Measurements from ENCODE around the gene GOPC. TPM values are rescaled to one million over a fixed set of nuclear protein-coding genes. Genes with fewer than 3 reads are reported as not detected.
A peak's percentile ranks its signal among the peaks of the same experiment; 100 is the strongest.

The GOPC gene
- total RNA-seq, 2 donors from 2014 or later: 16.8 to 20.1 TPM

- ATAC-seq (replicated peaks in 1 of 2): no peak
- H3K9me3 Mint-ChIP-seq: peaks cover 1 to 2% of the 10 kb centered on the region in 2 donors
- peak overlapping the region in 1 of 2 donors; percentile 41 for H3K4me3 Mint-ChIP-seq
- H3K36me3 Mint-ChIP-seq (ENCODE audit: insufficient read depth in 2 of 2): peaks cover 7 to 8% of the 10 kb centered on the region in 2 donors
- peaks cover 6% of the 10 kb centered on the region for H3K27me3 Mint-ChIP-seq (ENCODE audit: low read depth)
- no peak for DNase-seq
- peak overlapping the region; percentile 77 for H3K27ac Mint-ChIP-seq
- peaks cover 27% of the 10 kb centered on the region for H3K4me1 Mint-ChIP-seq (ENCODE audit: low read depth)
Observed at GRCh38 chr6:117613920-117614560, 11.7 kb upstream of the GOPC start.

- H3K9me3 Mint-ChIP-seq: no peaks in the 10 kb centered on the region
- peaks cover 18% of the 10 kb centered on the region for H3K4me1 Mint-ChIP-seq (ENCODE audit: low read depth)
- peaks cover 6% of the 10 kb centered on the region for H3K27me3 Mint-ChIP-seq (ENCODE audit: low read depth)
- no peaks in the 10 kb centered on the region for H3K36me3 Mint-ChIP-seq (ENCODE audit: insufficient read depth in 2 of 2)
- no peak overlapping the region for H3K27ac Mint-ChIP-seq
- ATAC-seq (replicated peaks in 1 of 2) (no peak), DNase-seq (no peak)
- H3K4me3 Mint-ChIP-seq: no peak overlapping the region
Observed at GRCh38 chr6:117607511-117607910, 5.2 kb upstream of the GOPC start.

GRCh38 chr6:117605169-117605826 lies 3.0 kb upstream of the GOPC start:
- Mint-ChIP-seq H3K36me3 (ENCODE audit: insufficient read depth in 2 of 2) (peaks cover 2 to 3% of the 10 kb centered on the region in 2 donors), H3K4me3 (no peak overlapping the region), H3K4me1 (ENCODE audit: low read depth) (peaks cover 29% of the 10 kb centered on the region), H3K27me3 (ENCODE audit: low read depth) (no peaks in the 10 kb centered on the region), H3K9me3 (no peaks in the 10 kb centered on the region), H3K27ac (peak overlapping the region; percentile 15)
- ATAC-seq (replicated peaks in 1 of 2): peak; percentile 17 to 26
- peak; percentile 43 to 45 for DNase-seq

- no peak for ATAC-seq (replicated peaks in 1 of 2)
- H3K4me3 Mint-ChIP-seq: no peak overlapping the region
Observed at GRCh38 chr6:117603821-117604220, 1.5 kb upstream of the GOPC start.

GRCh38 chr6:117602899-117603588 lies 733 bp upstream of the GOPC start:
- no peaks in the 10 kb centered on the region for H3K9me3 Mint-ChIP-seq
- ATAC-seq (replicated peaks in 1 of 2) (no peak), DNase-seq (no peak)
- peak overlapping the region; percentile 98 to 99 for H3K4me3 Mint-ChIP-seq
- peak overlapping the region; percentile 97 for H3K27ac Mint-ChIP-seq
- no peaks in the 10 kb centered on the region for H3K27me3 Mint-ChIP-seq (ENCODE audit: low read depth)
- H3K36me3 Mint-ChIP-seq (ENCODE audit: insufficient read depth in 2 of 2): peaks cover 3 to 8% of the 10 kb centered on the region in 2 donors
- H3K4me1 Mint-ChIP-seq (ENCODE audit: low read depth): peaks cover 44% of the 10 kb centered on the region

More at GRCh38 chr6:117603821-117604220, 1.5 kb upstream of the GOPC start:
- Mint-ChIP-seq H3K27me3 (ENCODE audit: low read depth) (no peaks in the 10 kb centered on the region), H3K36me3 (ENCODE audit: insufficient read depth in 2 of 2) (peaks cover 3 to 8% of the 10 kb centered on the region in 2 donors), H3K4me1 (ENCODE audit: low read depth) (peaks cover 40% of the 10 kb centered on the region), H3K9me3 (no peaks in the 10 kb centered on the region), H3K27ac (no peak overlapping the region)
- DNase-seq: no peak

GRCh38 chr6:117601811-117602150 lies 530 bp downstream of the GOPC start:
- peaks cover 9 to 19% of the 10 kb centered on the region in 2 donors for H3K36me3 Mint-ChIP-seq (ENCODE audit: insufficient read depth in 2 of 2)
- peak; percentile 11 to 14 for ATAC-seq (replicated peaks in 1 of 2)
- no peak for DNase-seq
- H3K4me3 Mint-ChIP-seq: peak overlapping the region; percentile 98 to 99
- no peaks in the 10 kb centered on the region for H3K27me3 Mint-ChIP-seq (ENCODE audit: low read depth)
- H3K27ac Mint-ChIP-seq: peak overlapping the region; percentile 97
- peaks cover 50% of the 10 kb centered on the region for H3K4me1 Mint-ChIP-seq (ENCODE audit: low read depth)
- peaks cover 0 to under 1% of the 10 kb centered on the region in 2 donors for H3K9me3 Mint-ChIP-seq

GRCh38 chr6:117600008-117600743 lies 2.1 kb downstream of the GOPC start:
- no peak for ATAC-seq (replicated peaks in 1 of 2)
- H3K4me1 Mint-ChIP-seq (ENCODE audit: low read depth): peaks cover 56% of the 10 kb centered on the region
- peaks cover 11 to 30% of the 10 kb centered on the region in 2 donors for H3K36me3 Mint-ChIP-seq (ENCODE audit: insufficient read depth in 2 of 2)
- H3K27ac Mint-ChIP-seq: no peak overlapping the region
- H3K4me3 Mint-ChIP-seq: peak overlapping the region; percentile 98 to 99
- peaks cover 1 to 6% of the 10 kb centered on the region in 2 donors for H3K9me3 Mint-ChIP-seq
- no peak for DNase-seq
- no peaks in the 10 kb centered on the region for H3K27me3 Mint-ChIP-seq (ENCODE audit: low read depth)

GRCh38 chr6:117597755-117598154 lies 4.6 kb downstream of the GOPC start:
- DNase-seq (no peak), ATAC-seq (replicated peaks in 1 of 2) (no peak)
- Mint-ChIP-seq H3K27me3 (ENCODE audit: low read depth) (no peaks in the 10 kb centered on the region), H3K4me3 (no peak overlapping the region), H3K4me1 (ENCODE audit: low read depth) (peaks cover 40% of the 10 kb centered on the region), H3K9me3 (peaks cover 1 to 6% of the 10 kb centered on the region in 2 donors), H3K36me3 (ENCODE audit: insufficient read depth in 2 of 2) (peaks cover 11 to 30% of the 10 kb centered on the region in 2 donors), H3K27ac (no peak overlapping the region)

- H3K4me3 Mint-ChIP-seq: no peak overlapping the region
- no peak overlapping the region for H3K27ac Mint-ChIP-seq
- peaks cover 34% of the 10 kb centered on the region for H3K4me1 Mint-ChIP-seq (ENCODE audit: low read depth)
- H3K9me3 Mint-ChIP-seq: peaks cover 1 to 6% of the 10 kb centered on the region in 2 donors
- H3K27me3 Mint-ChIP-seq (ENCODE audit: low read depth): no peaks in the 10 kb centered on the region
- H3K36me3 Mint-ChIP-seq (ENCODE audit: insufficient read depth in 2 of 2): peaks cover 8 to 28% of the 10 kb centered on the region in 2 donors
- no peak for ATAC-seq (replicated peaks in 1 of 2)
- DNase-seq: no peak
Observed at GRCh38 chr6:117595099-117595923, 7.0 kb downstream of the GOPC start.

GRCh38 chr6:117592983-117593759 lies 9.1 kb downstream of the GOPC start:
- ATAC-seq (replicated peaks in 1 of 2) (no peak), DNase-seq (no peak)
- H3K36me3 Mint-ChIP-seq (ENCODE audit: insufficient read depth in 2 of 2): peaks cover 8 to 32% of the 10 kb centered on the region in 2 donors
- H3K27me3 Mint-ChIP-seq (ENCODE audit: low read depth): no peaks in the 10 kb centered on the region
- H3K27ac Mint-ChIP-seq: no peak overlapping the region
- H3K4me1 Mint-ChIP-seq (ENCODE audit: low read depth): peaks cover 19% of the 10 kb centered on the region
- H3K9me3 Mint-ChIP-seq: peaks cover 1 to 6% of the 10 kb centered on the region in 2 donors
- H3K4me3 Mint-ChIP-seq: no peak overlapping the region

- ATAC-seq (replicated peaks in 1 of 2) (no peak), DNase-seq (no peak)
- Mint-ChIP-seq H3K27ac (no peak overlapping the region), H3K4me3 (no peak overlapping the region), H3K9me3 (peaks cover 1 to 4% of the 10 kb centered on the region in 2 donors), H3K4me1 (ENCODE audit: low read depth) (peaks cover 21% of the 10 kb centered on the region), H3K36me3 (ENCODE audit: insufficient read depth in 2 of 2) (peaks cover 6 to 23% of the 10 kb centered on the region in 2 donors), H3K27me3 (ENCODE audit: low read depth) (no peaks in the 10 kb centered on the region)
Observed at GRCh38 chr6:117591405-117591804, 10.9 kb downstream of the GOPC start.

Measured in activated T-cell treated with anti-CD3 and anti-CD28 coated beads, Interleukin-2, amount 50 U/mL, for 72 hours (primary cell).